Measurements from ENCODE around the gene FLOT1.

DNA sequence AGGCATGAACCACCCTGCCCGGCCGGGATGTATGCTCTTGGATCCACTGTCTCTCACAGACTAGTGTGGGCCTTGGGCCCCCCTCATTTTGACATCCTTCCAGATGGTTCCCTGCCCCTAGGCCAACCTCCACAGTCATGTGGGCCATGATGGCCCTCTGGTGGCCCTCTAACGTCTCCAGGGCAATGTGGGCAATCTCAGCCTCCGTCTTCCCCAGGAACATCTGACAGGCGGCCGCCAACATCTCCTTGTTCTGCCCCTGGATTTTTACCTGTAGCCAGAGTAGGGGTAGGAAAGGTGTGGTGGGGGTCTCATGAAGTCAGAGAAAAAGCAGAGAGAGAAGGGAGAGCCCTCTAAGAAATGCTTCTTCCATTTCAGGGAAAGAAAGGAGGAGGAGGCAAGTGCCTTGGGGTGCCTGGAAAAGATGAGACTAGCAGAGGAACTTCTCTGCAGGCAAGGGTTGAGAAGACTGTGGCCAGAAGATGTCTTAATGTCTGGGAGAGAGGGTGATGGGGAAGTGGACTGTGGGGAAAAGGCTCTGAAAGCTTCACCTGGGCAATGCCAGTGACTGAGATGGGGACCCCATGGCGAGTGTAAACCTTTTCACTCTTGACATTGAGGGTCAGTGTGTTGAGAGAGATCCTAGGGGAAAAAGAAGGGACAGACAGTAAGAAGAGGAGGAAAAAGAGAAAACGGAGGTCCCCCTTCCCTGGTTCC lies 1.3 kb downstream of the FLOT1 start:
- TF ChIP-seq, protein P1, sequence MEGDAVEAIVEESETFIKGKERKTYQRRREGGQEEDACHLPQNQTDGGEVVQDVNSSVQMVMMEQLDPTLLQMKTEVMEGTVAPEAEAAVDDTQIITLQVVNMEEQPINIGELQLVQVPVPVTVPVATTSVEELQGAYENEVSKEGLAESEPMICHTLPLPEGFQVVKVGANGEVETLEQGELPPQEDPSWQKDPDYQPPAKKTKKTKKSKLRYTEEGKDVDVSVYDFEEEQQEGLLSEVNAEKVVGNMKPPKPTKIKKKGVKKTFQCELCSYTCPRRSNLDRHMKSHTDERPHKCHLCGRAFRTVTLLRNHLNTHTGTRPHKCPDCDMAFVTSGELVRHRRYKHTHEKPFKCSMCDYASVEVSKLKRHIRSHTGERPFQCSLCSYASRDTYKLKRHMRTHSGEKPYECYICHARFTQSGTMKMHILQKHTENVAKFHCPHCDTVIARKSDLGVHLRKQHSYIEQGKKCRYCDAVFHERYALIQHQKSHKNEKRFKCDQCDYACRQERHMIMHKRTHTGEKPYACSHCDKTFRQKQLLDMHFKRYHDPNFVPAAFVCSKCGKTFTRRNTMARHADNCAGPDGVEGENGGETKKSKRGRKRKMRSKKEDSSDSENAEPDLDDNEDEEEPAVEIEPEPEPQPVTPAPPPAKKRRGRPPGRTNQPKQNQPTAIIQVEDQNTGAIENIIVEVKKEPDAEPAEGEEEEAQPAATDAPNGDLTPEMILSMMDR (IDR thresholded peaks at IDR 0.05): no peak
- no peak for TF ChIP-seq POLR2A (IDR thresholded peaks at IDR 0.05)
- no peak for TF ChIP-seq POLR2AphosphoS5 (IDR thresholded peaks at IDR 0.05)
- no peak for TF ChIP-seq EP300 (IDR thresholded peaks at IDR 0.05)
